NCI-H2196 treated with DMSO at 0.1 percent for 48 hours (cell line): ENCODE results near the gene ARHGEF6.
"Not testable (repeated sequence)": the region's sequence is repeated elsewhere in the genome, so short reads cannot be mapped to it uniquely, and the experiment has no call there.

ENCODE experiments used
- DNase-seq: peaks from one replicate; lab custom pipeline; 2025; ENCODE audit not compliant: unreplicated experiment; lab: John Stamatoyannopoulos, UW

The ARHGEF6 gene

GRCh38 chrX:136780763-136781162 is at the start of gene ARHGEF6:
Gene ARHGEF6, minus strand, starts transcription at chrX:136780932. Its CDS starts 50 bp downstream, at chrX:136780882.
- no peak for DNase-seq

- no peak for DNase-seq
Measured at GRCh38 chrX:136829413-136829812, 48.7 kb upstream of the ARHGEF6 start.

- no peak for DNase-seq
Measured at GRCh38 chrX:136828830-136829229, 48.1 kb upstream of the ARHGEF6 start.

- DNase-seq: no peak
Measured at GRCh38 chrX:136827026-136827425, 46.3 kb upstream of the ARHGEF6 start.

- DNase-seq: no peak
Measured at GRCh38 chrX:136825771-136826170, 45.0 kb upstream of the ARHGEF6 start.

- DNase-seq: no peak
Measured at GRCh38 chrX:136823175-136823574, 42.4 kb upstream of the ARHGEF6 start.

- DNase-seq: no peak
Measured at GRCh38 chrX:136822337-136823095, 41.8 kb upstream of the ARHGEF6 start.

GRCh38 chrX:136819756-136820155 is 39.0 kb upstream of the ARHGEF6 start:
- not testable (repeated sequence) for DNase-seq

GRCh38 chrX:136819031-136819703 is 38.4 kb upstream of the ARHGEF6 start:
- no peak for DNase-seq

GRCh38 chrX:136816975-136817374 is 36.2 kb upstream of the ARHGEF6 start:
- DNase-seq: no peak

- DNase-seq: no peak
Measured at GRCh38 chrX:136814847-136815750, 34.4 kb upstream of the ARHGEF6 start.

GRCh38 chrX:136812286-136812685 is 31.6 kb upstream of the ARHGEF6 start:
- no peak for DNase-seq

- no peak for DNase-seq
Measured at GRCh38 chrX:136810493-136810892, 29.8 kb upstream of the ARHGEF6 start.

- DNase-seq: no peak
Measured at GRCh38 chrX:136806891-136807410, 26.2 kb upstream of the ARHGEF6 start.

GRCh38 chrX:136802515-136802914 is 21.8 kb upstream of the ARHGEF6 start:
- no peak for DNase-seq

- DNase-seq: no peak
Measured at GRCh38 chrX:136797787-136798186, 17.1 kb upstream of the ARHGEF6 start.

GRCh38 chrX:136795132-136795531 is 14.4 kb upstream of the ARHGEF6 start:
- DNase-seq: not testable (repeated sequence)

- DNase-seq: not testable (repeated sequence)
Measured at GRCh38 chrX:136794660-136795059, 13.9 kb upstream of the ARHGEF6 start.

- no peak for DNase-seq
Measured at GRCh38 chrX:136794080-136794479, 13.3 kb upstream of the ARHGEF6 start.

- no peak for DNase-seq
Measured at GRCh38 chrX:136789856-136790255, 9.1 kb upstream of the ARHGEF6 start.

GRCh38 chrX:136784231-136784630 is 3.5 kb upstream of the ARHGEF6 start:
- DNase-seq: no peak
